ELF-1 (cell line): ENCODE measurements around the gene CACNG5.
A peak's percentile ranks its signal among the peaks of the same experiment; 100 is the strongest.

Source experiments
- DNase-seq: peaks from one replicate; pipeline ENCODE4 v3.0.0-alpha.2; 2016; ENCODE audit warnings: low read depth, low spot score

CACNG5 gene, protein sequence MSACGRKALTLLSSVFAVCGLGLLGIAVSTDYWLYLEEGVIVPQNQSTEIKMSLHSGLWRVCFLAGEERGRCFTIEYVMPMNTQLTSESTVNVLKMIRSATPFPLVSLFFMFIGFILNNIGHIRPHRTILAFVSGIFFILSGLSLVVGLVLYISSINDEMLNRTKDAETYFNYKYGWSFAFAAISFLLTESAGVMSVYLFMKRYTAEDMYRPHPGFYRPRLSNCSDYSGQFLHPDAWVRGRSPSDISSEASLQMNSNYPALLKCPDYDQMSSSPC

DNA sequence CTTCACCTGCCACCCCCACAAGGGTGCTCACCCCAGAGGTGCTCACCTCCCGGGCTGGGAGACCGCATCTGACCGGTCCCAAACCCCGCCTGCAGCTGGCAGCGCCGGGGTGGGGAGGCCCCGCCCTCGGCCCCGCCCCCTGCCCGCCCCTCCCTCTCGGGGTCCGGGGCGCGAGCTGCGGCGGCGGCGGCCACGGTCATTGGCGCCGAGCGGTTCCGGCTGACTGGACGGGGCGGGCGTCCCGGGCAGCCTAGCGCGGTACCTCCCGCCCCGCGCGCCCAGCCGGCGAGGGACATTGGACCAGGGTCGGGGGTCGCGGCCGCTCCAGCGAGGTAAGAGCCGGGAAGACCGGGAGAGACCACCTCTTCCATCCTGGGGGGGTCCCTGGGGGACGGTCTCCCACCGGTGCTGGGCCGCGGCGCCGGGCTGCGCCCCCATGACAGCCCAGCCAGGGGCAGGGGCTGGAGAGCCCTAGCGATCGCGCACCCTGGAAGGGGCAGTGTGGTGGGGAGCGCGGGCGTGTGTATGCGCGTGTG is at the start of gene CACNG5:
CACNG5 (plus strand) TSS at position 199 of the 536 bp plus-strand sequence. CDS start 42,216 bp downstream, outside the sequence.
- no peak for DNase-seq

DNA sequence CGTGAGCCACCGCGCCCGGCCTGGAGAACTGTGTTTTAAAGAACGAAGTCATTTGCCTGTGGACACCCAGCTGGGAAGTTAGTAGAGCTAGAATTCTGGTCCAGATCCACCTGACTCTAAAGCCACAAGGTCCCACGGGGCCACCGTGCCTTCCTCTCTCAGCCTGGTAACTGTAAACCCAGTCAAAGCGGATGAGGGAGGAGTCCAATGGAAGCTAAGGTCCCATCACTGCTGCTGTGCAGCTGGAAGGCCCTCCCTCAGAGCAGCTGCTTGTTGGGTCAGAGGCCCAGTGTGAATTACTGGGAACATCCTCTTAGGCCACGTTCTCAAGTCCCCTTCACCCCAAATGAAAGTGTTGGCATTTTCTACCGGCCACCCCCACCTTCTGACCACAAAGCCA is 48.8 kb upstream of the CACNG5 start:
- DNase-seq: no peak

DNA sequence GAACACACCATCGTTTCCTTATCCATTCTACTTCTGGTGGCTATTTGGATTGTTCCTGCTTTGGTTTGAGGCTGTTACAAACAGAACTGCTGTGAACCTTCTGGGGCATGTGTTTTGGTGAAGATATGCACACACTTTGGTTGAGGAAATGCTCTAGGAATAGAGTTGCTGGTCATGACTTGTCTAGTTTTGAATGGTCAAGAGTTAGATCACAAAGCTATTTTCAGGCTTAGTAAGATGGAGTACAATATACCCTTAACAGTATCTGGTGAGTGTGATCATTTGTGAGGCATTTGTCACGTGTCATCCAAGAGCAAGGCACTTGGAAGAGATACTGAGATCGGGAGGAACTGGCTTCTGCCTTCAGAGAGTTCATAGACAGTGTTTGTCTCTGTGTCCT is 47.0 kb upstream of the CACNG5 start:
- DNase-seq: no peak

DNA sequence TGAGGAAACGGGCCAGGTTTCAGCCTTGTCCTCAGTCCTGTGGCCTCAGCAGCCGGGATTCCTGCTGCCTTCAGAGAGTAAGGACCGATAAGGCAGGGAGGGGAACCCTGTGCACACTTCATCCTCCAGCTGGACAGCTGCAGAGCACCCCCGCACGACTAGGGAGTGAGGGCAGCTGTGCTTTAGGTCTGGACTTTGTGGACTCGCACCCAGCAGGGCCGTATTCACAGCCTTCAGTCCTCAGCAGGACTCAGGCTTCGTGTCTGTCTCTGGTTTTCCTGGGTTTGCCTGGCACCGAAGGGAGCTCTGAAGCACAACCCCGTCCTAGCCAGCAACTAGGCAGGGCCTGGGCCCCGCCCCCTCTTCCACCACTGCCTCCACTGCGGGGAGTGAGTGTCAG is 45.8 kb upstream of the CACNG5 start:
- no peak for DNase-seq

DNA sequence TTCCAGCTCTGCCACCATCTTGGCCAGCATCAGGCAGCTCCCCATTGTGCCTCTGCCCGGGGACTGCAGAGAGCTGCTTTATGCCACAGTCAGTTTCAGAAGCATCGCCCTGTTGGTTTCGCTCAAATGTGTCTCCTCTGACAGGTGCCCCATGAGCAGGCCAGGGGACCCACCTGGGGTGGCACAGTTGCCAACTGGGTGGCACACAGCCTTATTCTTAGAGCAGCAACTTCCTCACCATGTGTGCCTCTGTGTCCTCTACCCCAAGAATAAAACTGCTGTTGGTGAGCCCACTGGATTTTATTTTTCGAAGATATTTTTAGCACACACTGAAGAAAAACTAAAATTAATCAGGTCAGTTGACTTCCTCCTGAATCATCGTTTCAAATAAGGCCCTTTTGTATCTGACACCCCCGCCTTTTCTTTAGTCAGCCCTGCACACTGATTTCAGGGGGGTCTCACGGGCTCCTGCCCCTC is 44.9 kb upstream of the CACNG5 start:
- no peak for DNase-seq

DNA sequence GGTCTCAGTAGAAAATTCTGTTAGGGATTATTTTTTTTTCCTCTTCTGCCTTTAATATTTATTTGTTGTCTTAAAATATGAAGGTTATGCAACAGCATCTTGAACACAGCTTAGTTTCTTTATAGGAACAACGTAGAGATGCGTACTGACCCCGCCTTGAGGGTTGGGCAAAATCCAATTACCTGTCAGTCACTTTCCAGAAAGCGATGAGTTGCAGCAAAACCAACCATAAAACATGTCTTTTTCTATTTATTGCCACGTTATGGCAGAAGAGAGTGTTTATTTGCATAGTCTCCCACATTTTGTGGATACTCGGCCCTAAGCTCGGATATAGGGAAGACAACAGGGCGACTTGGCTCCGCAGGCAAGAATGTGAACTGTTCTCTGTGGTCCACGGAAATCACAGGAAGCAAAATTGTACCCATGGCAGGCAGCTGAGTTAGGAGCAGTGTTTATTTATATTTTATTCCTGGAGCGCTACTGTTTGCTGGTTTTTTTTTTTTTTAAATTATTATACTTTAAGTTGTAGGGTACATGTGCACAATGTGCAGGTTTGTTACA is 44.3 kb upstream of the CACNG5 start:
- no peak for DNase-seq

DNA sequence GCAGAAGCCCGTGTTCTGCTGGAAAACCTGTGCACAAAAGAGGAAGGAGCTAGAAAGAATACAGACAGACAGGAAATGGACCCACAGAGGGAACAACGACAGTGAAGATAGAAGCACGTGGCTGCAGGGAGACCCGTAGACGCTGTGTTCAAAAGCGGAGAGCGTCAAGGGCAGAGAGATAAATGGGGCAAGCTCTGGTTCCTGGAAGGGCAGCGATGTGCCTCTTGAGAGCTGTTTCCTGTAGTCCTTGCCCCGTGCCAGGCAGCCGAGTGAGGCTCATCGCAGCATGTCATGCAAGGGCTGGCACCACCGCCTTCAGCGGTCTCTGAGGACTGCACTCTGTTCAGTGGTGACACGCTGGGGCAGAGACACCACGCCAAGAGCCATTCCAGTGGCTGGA is 43.6 kb upstream of the CACNG5 start:
- no peak for DNase-seq

DNA sequence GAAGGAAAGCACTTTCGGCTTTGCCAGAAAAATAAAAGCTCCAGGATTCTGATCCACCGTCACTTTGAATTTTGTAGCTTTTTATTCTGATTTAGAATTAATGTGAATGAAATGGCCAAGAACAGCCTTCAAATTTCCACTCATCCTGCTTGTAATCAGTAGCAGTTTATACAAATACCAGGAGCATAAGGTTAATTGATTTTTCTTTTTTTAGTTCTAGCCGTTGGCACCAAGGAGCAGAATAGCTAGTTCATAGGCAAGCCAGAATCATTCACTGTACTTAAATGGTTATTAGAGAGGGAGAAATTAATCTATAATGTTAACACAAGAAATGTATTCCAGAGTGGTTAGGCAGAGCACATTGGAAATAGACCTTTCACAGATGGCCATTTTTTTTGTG is 41.1 kb upstream of the CACNG5 start:
- no peak for DNase-seq

DNA sequence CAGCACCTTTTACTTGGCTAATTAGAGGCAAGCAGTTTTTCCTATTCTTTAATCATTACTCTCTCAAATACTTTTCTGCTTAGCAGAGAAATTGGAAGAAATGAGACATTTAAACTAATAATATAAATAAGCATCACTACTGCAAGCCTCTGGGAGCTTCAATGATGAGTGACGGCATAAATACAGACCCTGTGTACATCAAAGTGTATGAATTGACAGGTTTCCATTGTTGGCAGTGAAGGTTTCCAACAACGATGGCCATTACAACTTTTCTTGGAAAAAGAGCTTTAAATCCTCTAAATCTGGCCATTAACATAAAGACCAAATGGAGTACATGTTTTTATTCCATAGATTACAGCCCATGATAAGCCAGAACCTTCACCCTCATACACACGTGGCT is 39.4 kb upstream of the CACNG5 start:
- no peak for DNase-seq

DNA sequence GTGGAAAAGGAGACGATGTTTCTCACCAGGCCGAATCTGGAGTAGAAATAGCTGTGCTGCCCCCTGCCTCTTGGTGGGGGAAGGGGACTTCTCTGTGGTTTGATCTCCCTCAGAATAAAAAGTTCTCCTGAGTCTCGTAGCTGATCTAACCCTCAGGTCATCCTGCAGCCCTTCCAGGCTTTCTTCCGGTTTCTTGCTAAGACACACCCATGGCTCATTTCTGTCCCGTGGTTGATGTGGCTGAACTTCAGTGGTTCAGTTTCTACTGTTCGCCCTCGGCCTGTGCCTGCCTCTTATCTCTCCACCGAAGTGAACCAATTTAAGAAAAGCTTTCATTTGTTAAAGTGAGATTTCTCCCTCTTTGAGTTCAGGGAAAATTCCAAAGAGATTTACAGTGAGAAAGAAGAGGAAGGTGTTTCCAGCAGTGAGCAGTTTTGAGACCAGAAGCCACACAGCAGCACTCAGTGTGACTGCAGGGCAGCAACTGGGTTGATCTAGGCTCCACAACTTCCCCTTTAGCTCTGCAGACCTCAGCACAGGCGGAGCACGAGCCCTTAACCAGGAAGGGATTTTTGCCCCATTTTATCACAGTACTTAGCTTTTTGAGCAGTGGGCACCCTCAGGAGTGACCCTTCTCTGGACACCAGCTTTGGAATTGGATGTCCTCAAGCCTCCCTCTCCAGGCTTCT is 34.9 kb upstream of the CACNG5 start:
- DNase-seq: peak; percentile 20

DNA sequence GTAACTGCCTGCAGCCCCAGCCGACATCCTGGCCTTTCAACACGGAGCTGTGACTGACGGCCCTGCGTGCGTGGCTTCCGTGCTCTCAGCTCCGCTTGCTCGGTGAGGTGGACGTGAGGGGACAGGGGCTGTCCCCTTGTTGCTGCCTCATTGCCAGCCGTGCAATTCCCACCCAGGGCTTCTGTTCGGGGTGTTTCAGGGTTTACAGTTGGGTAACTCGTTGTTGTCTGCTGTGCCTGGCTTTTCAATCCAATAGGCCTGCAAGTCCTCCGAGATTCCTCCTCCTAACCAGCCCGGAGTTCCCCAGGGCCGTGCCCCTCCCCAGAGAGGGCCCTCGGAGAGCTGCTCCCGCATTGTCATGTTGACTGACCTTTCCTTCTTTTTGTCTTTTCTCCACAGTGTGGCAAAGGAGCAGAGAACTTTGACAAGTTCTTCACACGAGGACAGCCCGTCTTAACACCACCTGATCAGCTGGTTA is 31.4 kb upstream of the CACNG5 start:
- peak; percentile 61 for DNase-seq

DNA sequence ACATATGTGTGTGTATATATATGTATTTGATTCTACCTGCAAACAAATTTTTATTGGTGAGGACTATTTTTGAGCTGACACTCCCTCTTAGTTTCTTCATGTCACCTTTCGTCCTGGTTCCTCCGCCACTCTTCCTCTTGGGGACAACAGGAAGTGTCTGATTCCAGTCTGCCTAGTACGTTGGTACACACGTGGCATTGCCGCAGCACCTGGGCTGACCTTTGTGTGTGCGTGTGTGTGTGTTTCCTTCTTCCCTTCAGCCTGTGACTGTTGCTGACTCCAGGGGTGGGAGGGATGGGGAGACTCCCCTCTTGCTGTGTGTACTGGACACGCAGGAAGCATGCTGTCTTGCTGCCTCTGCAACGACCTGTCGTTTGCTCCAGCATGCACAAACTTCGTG is 29.4 kb upstream of the CACNG5 start:
- no peak for DNase-seq

DNA sequence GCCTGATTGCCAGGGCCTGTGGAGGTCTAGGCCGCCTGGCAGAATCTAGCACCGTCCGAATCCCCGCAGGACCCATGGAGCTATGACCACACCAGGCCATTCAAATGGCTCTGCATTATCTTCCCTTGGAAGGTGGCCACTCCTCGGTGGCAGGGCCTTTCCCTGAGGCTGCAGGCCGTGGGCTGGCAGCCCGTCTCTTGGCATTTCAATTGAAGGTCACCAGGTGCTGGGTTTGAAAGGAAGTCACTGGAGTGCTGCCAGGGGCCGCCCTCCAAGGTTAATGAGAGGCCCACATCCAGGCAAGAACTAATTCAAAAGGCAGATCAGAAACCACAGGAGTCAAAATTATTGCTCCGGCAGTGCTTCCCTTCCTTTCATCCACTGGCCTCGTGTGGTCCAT is 27.7 kb upstream of the CACNG5 start:
- DNase-seq: no peak

DNA sequence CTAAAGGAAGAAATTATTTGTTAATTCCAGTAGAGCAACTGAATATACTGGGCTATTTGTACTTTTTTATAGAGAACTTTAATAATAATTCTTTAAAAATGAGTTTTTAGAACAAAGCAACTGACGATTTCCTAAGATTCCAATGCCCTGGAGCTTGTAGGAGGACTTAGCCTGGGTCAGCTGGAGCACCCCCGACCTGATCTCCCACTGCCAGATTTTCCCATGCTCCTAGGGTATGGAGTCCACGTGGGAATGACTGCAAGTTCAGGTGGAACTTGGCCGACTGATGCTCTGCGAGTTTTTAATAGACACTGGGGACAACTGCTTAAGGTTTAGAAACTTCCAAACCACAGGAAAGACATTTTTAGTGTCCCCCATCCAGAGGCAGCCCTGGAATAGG is 25.5 kb upstream of the CACNG5 start:
- DNase-seq: no peak

DNA sequence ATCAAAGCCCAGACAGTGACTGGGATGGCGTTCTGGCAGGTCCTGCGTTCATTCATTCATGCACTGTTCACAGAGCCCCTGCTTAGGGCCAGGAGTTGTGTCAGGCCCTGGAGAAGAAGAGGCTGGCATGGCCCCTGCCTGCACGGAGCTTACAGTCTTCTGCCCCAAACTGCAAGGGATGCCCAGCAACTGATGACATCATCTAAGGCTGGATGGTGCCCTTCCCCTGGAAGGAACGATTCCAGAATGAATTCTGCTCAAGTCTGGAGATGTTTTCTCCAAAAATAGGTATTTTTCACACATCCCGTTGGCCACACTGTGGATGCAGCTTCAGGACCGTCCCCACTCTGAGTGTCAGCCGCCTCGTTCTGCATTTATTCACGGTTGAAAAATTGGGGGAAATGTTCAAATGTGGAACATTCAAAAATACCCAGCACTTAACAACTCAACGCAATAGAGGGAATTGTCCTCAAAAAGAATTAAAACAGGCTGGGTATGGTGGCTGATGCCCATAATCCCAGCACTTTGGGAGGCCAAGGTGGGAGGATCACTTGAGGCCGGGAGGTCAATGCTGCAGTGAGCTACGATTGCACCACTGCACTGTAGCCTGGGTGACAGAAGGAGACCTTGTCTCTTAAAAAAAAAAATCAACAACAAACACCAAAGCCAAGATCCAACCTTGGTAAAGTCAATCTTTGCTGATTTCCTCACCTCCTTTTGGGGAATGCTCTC is 23.8 kb upstream of the CACNG5 start:
- no peak for DNase-seq

DNA sequence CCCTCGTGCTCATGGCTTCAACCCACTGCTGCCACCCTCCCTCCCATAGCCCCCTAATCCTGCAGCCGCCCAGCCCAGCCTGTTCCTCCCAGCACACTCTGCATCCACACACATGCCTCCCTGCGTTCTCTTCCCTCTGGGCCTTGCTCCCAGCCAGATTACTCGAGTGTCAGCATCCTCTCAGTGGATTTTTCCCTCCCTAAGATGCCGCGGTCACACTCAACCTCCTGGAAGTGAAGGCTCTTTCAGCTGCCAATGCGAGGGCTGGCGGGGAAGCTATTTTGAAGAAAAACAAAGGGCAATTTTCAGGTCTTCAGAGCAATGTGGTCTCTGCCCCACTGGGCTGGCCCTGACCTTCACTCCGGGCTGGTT is 23.2 kb upstream of the CACNG5 start:
- DNase-seq: no peak

DNA sequence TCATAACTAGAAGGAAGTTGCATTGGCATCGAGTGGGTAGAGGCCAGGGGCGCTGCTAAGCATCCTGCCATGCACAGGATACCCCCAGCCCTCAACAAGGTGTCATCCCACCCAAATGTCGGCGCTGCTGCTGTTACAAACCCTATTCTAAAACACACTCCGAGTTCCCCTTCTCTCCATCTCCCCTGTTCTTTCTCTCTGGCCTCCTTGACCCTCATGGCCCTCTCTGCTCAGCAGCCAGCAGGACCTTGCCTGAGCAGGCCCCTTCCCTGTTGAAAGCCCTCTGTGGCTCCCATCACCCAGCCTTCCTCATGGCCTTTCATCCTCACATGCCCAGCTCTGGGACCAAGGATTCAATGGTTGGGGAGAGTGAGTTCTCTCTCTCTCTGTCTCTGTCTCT is 22.3 kb upstream of the CACNG5 start:
- DNase-seq: no peak

DNA sequence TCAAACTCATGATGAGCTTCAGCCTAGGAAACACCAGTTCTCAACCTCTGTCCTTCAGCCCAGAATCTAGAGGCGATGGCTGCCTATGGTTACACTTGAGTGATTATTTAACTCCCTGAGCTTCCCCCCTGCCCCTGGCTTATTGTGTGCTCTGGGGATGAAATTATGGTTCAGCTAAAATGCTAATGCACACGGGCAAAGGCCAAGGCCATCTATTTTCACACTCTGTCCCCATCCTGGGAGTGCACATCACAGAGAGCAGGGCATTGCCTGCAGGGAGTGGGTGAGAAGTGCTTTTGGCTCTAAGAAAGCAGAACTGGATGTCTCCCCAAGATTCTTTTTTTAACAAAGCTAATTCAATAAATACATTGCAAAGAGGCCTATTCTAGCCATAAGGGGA is 21.6 kb upstream of the CACNG5 start:
- DNase-seq: no peak

DNA sequence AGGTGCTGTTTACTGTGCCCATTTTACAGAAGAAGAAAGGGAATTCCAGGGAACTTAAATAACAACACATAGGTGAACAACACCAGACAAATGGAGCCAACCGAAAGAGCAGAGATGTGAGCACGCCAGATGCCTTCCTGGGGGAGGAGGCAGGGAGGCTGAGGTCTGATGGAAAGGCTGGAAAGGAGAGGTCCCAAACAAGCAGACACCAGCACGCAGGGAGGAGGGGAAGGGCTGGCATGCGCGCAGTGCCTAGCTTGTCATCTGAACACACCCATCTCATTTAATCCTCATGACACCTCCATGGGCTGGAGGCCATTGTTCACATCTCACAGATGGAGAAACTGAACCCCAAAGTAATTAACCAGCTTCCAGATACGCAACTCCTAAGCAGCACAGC is 20.9 kb upstream of the CACNG5 start:
- DNase-seq: no peak

DNA sequence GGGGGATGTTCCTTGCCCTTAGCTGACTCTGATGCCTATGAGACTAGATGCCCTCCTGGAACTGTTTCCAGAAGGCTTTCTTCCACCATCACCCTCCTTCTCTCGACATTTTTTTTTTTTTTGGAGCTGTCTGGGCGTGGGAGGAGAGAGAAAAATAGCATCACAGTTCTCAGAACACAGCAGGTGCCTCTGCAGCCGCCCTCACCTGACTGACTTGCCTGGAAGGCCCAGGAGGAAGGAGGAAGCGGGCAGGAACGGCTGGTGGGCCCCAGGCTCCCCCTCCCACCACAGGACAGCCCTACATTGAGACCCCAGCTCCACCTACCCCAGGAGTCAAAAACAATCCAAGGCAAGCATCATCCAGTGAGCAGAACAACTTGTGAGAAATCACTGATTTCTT is 20.3 kb upstream of the CACNG5 start:
- no peak for DNase-seq

DNA sequence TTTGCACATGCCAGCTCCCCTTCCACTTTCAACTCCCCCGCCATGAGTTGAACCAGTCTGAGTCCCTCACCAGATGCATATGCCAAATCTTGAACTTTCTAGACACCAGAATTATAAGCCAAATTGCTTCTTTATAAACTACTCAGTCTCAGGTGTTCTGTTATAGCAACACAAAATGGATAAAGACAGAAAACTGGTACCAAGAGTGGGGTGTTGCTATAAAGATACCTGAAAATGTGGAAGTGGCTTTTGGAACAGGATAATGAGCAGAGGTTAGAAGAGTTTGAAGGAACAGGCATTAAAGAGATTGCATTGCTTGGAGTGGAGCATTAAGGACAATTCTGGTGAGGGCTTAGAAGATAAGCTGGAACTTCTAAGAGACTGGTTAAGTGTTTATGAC is 17.2 kb upstream of the CACNG5 start:
- no peak for DNase-seq

DNA sequence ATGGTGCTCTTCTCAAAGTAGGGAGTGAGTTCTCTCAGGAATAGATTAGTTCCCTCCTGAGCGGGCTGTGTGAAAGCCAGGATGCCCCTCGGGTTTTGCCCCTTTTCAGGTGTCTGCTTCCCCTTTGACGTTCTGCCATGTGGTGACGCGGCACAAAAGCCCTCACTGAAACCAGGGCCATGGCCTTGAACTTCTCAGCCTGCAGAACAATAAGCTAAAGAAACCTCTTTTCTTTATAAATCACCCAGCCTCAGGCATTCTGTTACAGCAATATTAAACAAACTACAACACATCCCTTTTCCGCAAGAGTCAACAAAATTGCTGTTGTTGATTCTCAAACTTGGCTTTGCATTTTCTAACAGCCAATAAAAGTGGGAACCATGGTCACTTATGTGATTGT is 15.5 kb upstream of the CACNG5 start:
- DNase-seq: no peak
